Measurements from ENCODE around the gene ARHGAP31. TPM values are rescaled to one million over a fixed set of nuclear protein-coding genes. Genes with fewer than 3 reads are reported as not detected.

The ARHGAP31 gene
- total and polyA plus RNA-seq, 10 of the 15 experiments (the other 5 are each of a cell fraction or from before 2014, with no cell fraction given), result 0.97 to 29.8 (median 10.3) TPM

DNA sequence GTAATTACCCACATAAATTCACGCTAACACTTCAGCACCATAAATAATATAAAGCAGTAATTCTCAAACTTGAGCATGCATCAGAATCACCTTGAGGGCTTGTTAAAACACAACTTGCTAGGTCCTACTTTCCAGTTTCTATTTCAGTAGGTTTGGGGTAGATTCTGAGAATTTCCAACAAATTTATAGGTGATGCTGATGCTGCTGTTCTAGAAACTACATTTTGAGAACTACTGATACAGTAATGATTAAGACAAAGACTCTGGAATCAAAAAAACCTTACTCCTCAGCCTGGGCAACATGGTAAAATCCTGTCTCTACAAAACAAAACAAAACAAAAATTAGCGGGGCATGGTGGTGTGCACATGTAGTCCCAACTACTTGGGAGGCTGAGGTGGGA is 150.4 kb downstream of the ARHGAP31 start:
- intact Hi-C loops (cut with micrococcal nuclease; ENCODE audit: unreplicated experiment) (no loop called here), in situ Hi-C loops (cut with MboI) (no loop called here)
- no peak for FAIRE-seq
- H4K20me1 ChIP-seq (ENCODE audit: control insufficient read depth, insufficient read depth), result no peaks in the 10 kb centered on the region
- no peaks in the 10 kb centered on the region; the same call in 2 of the 3 replicates for H3K9me3 ChIP-seq (replicated peaks; ENCODE audit: control insufficient read depth, insufficient read depth, low read length)
- H3K4me1 ChIP-seq (ENCODE audit: control insufficient read depth, insufficient read depth, low read length), result no peaks in the 10 kb centered on the region
- no peak overlapping the region for H3K9ac ChIP-seq (ENCODE audit: control insufficient read depth, insufficient read depth, low read length)
- no TSS peak for BruUV-seq (replicated peaks)
- H3K4me3 ChIP-seq, result no peak overlapping the region
- H3K79me2 ChIP-seq (ENCODE audit: control insufficient read depth, insufficient read depth, low read length), result no peaks in the 10 kb centered on the region
- H3K4me2 ChIP-seq (ENCODE audit: control insufficient read depth, insufficient read depth), result no peak overlapping the region
- ChIA-PET CTCF (no interaction called here), SMC1A (ENCODE audit: uncharacterized antibody, unreplicated experiment) (no interaction called here), POLR2A (no interaction called here), RAD21 (ENCODE audit: unreplicated experiment) (no interaction called here)
- ATAC-seq, result no peak
- H3K27ac ChIP-seq (ENCODE audit: control insufficient read depth, insufficient read depth), result no peak overlapping the region
- WGBS (ENCODE audit: insufficient coverage, insufficient replicate concordance, low lambda C conversion rate, missing lambda C conversion rate), result 100% methylated on average over 2 of the region's 2 CpGs
- no peaks in the 10 kb centered on the region for H3K27me3 ChIP-seq (replicated peaks in 1 of 2; ENCODE audit: control insufficient read depth in 2 of 2, insufficient read depth in 2 of 2, low read length in 1 of 2)
- DNase-seq (ENCODE audit: low read depth, low spot score), result no peak
- H2AFZ ChIP-seq (ENCODE audit: control insufficient read depth, low read depth, low read length), result no peak overlapping the region
- H3K36me3 ChIP-seq (ENCODE audit: control insufficient read depth in 2 of 2, insufficient read depth in 2 of 2, low read length in 1 of 2), result peaks cover 0 to 38% of the 10 kb centered on the region in 2 experiments; a peak in 3 of 4 replicates
- no peak for TF ChIP-seq GABPA (IDR thresholded peaks at IDR 0.05; ENCODE audit: low read depth)
- no peak for TF ChIP-seq HCFC1 (IDR thresholded peaks at IDR 0.05; ENCODE audit: low read length)
- TF ChIP-seq RUNX3 (IDR thresholded peaks at IDR 0.05; ENCODE audit: low read length), result no peak
- TF ChIP-seq NBN (IDR thresholded peaks at IDR 0.05), result no peak
- TF ChIP-seq RAD21 (IDR thresholded peaks at IDR 0.05; ENCODE audit: insufficient read depth, low read depth, low read length), result no peak
- no peak for TF ChIP-seq ELK1 (IDR thresholded peaks at IDR 0.05; ENCODE audit: low read depth, low read length)
- no peak for TF ChIP-seq SIX5 (IDR thresholded peaks at IDR 0.05; ENCODE audit: low read depth, low read length, severe bottlenecking)
- no peak for TF ChIP-seq JUNB (IDR thresholded peaks at IDR 0.05)
- TF ChIP-seq ZBED1 (IDR thresholded peaks at IDR 0.05; ENCODE audit: borderline replicate concordance), result no peak
- no peak for TF ChIP-seq IKZF2 (IDR thresholded peaks at IDR 0.05)
- no peak for TF ChIP-seq POLR2AphosphoS2 (IDR thresholded peaks at IDR 0.05; ENCODE audit: low read depth, low read length)
- no peak for TF ChIP-seq CBX3 (IDR thresholded peaks at IDR 0.05; ENCODE audit: borderline replicate concordance, low read depth)
- TF ChIP-seq, protein P1, sequence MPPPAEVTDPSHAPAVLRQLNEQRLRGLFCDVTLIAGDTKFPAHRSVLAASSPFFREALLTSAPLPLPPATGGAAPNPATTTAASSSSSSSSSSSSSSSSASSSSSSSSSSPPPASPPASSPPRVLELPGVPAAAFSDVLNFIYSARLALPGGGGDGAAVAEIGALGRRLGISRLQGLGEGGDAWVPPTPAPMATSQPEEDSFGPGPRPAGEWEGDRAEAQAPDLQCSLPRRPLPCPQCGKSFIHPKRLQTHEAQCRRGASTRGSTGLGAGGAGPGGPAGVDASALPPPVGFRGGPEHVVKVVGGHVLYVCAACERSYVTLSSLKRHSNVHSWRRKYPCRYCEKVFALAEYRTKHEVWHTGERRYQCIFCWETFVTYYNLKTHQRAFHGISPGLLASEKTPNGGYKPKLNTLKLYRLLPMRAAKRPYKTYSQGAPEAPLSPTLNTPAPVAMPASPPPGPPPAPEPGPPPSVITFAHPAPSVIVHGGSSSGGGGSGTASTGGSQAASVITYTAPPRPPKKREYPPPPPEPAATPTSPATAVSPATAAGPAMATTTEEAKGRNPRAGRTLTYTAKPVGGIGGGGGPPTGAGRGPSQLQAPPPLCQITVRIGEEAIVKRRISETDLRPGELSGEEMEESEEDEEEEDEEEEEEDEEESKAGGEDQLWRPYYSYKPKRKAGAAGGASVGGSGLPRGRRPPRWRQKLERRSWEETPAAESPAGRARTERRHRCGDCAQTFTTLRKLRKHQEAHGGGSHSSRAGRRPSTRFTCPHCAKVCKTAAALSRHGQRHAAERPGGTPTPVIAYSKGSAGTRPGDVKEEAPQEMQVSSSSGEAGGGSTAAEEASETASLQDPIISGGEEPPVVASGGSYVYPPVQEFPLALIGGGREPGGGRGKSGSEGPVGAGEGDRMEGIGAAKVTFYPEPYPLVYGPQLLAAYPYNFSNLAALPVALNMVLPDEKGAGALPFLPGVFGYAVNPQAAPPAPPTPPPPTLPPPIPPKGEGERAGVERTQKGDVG (CRISPR knock-in tag; IDR thresholded peaks at IDR 0.05), result no peak
- no peak for TF ChIP-seq TCF12 (IDR thresholded peaks at IDR 0.05; ENCODE audit: low read depth, low read length)
- TF ChIP-seq IRF4 (IDR thresholded peaks at IDR 0.05; ENCODE audit: low read depth, low read length), result no peak
